Measurements from ENCODE around the gene PRDM16.

PRDM16 gene

DNA sequence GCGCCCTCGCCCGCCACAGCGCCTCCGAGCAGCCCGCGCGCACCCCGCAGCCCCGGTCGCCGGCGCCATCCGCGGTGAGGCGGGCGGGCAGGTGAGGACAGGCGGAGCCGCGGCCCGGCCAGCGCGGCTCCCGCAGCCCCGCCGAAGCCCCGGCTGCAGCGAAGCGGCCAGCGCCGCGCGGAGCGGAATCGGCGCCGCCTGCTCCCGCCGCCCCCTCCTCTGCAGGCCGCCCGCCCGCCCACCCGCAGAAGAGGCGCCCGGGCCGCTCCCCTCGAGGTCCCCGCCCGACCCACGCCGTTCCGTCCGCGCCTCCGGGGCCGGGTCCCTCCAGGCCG is 1.3 kb downstream of the PRDM16 start:
- no peak for DNase-seq

DNA sequence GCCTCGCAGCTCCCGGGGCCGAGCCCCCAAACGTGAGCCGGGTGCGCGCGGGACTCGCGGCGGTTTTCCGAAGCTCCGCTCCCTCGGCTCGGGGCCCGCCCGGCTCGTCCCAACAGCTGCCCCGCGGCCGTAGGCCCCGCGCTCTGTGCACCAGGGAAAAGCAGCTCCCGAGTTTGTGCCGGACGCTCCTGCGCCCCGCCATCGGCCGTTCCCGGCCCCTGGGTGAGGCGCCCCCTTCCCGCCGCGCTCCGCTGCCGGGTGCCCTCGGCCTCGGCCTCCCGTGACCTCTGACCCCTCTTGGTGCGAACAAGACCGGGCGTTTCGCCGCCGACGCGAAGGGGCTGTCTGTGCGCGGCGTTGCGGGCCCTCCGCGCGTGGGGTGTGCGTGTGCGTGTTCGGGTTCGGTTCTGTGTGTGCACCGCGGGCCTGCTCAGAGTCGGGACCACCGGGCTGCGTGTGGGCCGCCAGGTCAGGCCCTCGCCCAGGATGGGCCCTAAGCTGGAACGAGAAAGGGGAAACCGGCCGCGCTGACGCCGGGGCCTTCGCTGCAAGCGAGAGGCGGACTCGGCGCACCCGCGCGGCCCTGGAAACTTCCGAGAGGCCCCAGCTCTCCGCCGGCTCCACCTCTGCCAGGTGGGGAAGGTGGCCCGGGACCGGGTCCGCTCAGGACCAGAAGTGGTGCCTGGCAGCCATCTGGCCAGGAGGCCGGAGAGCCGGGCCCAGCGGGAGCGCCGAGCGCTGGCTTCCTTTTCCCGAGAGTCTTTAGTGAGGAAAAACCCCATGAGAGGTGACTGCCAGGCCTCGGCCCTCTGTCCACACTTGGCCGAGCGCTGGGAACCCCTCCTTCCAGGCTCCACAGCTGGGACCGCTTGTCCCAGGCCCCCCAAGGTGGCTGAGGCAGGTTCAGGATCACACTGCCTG is 1.9 kb downstream of the PRDM16 start:
- no peak for DNase-seq

DNA sequence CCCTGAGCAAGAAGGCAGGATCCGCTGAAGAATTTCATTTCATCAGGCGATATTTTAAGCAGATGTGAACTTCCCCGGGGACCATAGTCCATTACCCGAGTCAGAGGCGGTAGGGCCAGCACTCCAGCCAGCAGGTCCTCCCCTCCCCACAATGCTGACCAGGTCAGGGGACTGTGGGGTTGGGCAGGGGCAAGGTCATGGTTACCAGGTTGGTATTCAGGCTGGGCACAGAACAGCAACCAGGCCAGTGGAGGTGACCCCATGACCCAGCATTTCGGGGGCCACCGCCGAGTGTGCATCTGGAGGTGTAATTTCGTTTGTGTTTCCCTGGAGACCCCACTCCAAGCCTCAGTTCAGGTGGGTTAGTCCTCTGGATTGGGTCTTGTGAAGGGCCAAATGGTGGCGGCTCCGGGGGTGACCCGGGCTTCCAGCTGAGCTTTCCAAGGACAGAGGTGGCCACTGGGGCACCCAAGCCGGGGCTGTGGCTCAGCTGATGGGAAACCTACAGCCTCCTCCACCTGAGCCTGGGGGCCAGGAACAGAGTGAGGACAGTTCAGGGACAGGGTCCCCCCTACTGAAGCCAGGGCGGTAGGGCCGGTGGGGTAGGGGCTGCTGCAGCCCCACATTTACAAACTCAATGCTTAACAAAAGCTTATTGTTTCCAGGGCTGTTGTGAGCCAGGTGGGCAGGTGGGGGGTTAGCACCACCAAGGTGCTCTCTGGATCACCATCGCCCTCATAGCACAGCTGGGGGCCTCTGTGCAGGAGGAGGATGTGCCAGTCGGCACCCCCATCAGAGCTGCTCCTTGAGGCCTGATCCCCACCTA is 2.8 kb downstream of the PRDM16 start:
- DNase-seq, result no peak

DNA sequence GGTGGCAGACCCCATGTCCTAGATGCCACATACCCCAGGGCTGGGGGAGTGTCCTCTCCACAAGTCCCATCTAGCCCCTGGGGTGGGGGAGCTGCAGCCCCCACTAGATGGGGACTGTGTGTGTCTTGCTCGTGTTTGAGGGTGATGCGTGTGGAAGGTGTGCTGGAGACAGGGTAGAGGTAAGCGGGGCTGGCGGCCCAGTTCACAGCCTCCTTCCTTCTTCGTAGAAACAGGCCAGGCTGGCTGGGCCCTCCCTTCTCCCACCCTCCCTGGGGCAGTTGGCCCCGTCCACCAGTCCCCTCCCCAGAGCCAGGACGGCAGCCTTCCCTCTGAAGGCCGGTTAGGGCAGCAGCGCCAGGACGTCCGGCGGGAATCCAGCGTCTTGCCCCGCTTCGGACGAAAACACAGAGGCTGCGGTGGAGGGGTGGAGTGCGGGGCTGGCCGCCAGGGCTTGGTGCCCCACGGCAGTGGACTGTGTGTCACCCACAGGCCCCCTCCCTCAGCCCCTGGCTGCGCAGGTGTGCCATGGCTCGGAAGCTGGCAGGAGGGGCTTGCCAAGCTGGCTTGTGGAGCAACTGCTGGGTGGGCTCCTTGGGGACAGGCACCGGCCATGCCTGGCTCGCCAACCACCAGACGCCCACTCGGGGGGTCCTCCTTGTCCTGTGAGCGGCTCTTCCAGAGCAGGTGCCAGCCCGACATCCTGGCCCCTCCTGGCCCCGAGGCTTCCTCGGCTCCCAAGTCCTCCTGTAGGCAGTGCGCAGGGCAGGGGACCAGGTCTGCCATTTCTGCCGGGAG is 3.6 kb downstream of the PRDM16 start:
- no peak for DNase-seq

DNA sequence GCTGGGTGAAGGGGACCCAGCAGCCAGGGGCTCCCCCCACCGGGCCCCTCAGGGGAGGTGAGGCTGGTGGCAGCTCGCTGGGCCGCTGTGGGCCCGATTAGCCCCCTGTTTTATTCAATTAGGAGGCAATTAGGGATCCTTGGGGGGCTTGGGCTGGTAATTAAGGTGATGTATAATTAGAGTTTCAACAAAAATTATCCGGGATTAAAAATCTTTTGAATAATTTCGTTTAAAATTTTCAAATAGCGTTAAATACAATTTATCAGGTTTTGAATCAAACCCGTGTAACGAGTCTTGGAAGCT is 4.1 kb downstream of the PRDM16 start:
- no peak for DNase-seq

DNA sequence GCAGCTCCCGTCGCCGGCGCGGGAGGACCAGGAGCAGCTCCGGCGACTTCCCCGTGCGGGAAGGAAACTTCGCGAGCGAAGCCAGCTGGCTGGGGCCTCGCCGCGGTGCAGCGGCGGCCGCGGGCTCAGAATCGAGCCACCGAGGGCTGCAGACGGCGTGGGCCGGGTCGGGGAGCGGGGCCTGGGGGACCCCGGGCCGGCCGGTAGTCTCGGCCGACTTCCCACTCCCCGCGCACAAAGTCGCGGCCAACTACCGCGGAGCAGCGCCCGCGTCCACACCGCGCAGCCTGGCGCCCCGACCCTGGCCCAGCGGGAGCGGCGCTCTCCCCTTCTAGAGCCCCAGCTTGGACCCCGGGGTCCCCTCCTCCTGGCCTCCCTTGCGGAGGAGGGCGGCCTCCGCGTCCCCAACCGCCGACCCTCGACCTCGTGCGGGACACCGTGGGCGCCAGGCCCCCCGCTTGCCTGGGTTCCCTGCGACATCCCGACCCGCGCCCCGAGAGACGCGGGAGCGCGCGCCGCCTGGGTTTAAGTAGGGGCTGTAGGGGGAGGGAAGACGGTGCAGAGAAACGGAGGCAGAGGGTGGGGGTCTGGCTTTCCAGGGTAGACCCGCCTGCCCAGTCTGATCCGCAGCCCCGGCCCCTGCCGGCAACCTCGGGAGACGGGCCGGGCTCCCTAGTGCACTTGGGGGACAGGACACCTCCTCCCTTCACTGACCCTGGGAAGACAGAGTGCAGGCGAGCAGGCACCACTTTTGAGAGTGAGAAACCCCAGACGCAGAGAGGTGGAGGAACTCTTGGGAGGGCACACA is 4.7 kb downstream of the PRDM16 start:
- no peak for DNase-seq

DNA sequence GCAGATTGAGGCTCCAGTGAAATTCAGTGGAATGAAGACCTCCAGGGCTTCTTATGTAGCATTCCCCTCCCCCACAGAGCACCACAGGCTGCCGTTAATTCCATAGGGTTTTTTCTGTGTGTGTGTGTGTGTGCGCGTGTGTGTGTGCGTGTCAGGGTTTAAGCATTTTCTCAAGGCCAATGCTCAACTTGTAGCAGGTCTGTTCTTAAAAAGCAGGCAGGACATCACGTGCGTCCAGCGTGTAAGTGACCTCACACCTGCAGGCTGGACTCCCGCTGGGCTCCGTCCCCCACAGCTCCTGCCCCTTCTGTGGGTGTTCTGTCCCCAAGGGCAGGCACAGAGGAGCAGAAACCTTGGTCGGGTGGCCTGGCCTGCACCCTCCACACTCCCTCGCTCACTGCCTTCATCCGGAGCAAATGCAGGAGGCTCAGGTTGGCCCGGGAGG is 5.3 kb downstream of the PRDM16 start:
- DNase-seq, result no peak

DNA sequence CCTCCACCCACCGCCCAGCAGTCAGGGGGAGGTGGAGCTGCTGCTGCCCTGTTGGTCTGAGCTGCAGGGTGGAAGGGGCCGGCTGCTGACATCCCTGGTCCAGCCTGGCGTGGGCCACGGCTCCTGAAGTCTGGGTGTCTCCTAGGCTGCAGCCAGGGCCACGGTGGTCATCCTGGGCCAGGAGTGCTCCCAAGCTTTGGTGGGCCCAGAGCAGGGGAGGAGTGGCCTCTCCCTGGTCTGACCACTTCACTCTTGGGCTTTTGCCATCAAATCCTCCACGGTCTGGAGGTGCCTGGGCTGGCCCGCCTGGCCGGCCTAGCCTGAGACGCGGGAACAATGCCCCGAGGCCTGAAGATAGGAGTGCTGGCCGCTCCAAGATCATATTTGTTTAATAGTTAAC is 5.8 kb downstream of the PRDM16 start:
- DNase-seq, result no peak

DNA sequence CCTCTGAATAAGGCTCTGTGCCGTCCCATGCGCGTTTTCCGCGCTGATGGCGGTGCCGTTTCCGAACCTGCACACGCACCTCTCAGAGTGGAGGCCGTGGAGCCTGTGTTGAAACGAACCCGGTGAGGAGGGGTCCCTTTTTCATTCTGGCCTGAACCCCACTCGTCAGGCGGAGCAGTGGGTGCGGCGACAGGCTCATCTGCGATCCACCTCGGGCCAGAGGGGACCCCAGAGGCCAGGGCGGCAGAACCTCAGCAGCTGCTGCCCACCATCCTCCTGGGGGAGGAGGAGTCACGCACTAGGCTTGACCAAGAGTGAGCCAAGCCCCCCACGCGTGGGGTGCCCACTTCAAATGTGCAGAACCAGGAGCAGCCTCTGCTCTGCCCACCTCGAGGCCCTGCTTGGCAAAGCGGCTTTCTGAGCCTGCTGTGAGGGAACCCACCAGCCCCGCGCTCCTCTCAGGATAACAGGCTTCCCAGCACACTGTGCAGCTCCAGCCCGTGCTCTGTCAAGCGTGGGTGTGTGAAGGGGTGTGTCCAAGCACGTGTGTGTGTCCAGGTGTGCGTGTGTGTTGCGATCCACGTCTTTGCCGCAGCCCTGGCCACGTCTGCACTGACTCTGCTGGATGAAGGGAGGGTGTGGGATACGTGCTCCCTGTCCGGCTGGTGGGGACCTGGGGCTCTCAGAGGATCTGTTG is 6.8 kb downstream of the PRDM16 start:
- DNase-seq, result no peak

DNA sequence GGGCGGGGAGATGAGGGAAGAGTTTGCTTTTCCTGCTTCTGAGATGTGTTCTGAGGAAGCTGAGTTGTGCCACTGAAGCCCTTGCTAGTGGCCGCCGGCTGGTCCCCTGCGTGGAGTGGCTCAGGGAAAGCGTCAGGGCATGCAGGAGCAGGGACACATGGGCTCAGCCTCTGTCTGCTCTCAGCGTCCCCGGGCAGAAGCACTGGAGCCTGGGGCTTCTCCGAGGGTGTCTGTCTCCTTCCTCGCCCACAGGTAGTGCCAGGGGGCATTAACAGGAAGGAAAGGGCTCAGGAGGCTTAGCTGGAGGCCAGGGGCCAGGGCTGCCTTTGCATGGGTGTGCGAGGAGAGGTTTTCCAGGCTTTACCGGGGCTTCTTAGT is 7.3 kb downstream of the PRDM16 start:
- no peak for DNase-seq

DNA sequence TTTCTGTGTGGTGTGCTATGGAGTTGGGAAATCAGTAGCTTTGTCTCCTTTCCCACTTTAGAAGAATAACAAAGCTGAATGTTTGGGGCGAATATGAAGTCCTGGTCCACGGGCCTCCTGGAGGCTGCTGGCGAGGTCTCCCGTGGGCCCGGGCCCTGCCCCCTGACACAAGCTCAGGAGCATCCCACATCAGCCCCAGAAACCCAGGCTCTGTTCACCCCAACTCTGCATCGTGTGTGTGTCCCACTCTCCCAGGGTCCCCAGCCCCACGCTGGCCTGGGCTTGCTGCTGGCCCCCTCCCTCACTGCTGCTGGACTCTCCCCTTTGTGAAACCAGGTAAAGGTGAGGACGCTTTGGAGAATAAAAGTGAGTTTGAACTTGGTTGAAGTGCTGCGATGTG is 8.1 kb downstream of the PRDM16 start:
- no peak for DNase-seq

DNA sequence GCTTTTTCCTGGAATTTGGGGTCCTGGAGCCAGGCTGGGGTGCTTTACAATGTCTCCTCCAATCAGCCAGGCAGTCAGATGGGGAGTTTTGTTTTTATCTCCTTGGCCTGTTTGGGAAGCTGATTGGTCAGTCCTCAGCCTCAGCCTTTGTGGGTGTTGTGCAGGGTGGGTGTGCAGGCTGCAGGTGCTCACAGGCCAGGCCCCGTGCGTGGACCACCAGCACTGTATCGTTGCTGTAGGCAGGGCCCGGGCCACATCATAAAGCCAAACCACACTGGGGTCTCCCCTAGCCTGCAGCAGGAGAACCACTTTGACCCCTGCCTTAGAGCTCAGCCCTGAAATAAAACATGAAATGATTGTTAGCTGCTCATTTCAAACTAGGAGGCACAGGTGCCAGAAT is 8.6 kb downstream of the PRDM16 start:
- DNase-seq, result no peak

DNA sequence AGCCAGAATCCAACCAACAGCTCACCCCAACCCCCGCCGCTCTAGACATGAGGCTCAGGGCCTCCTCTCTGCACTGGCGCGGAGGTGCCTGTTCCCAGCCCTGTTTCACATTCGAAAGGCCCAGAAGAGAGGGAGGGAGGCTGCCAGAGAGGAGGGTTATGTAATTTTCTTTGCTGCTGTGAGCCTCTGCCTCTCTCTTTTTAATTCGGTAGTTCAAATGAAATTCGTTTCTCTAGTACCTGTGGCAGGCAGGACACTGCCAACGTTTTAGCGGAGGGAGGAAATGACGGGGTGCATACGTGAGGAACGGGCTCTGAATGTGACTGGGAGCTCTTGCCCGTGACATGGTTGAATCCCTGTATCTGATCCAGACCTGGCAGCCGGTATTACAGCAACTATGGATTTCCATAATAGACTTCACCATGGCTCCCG is 9.4 kb downstream of the PRDM16 start:
- no peak for DNase-seq

DNA sequence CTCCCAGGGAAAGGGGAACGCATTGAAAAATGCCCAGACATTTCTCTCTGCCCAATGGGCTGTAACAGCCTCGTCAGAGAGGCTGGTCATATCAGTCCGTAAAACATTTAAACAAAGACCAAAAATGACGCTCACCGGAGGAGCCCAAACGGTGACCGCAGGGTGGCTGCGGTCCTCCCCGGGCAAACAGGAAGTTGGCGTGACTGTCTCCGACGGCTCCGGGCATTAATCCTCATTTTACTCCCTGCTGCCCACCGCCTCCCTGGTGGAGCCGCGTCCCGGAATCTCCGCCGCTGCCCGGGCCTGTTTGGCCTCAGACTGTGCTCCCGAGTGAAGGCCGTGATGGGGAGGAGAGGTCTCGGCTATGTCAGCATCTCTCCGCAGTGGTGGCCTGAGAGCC is 9.9 kb downstream of the PRDM16 start:
- no peak for DNase-seq

DNA sequence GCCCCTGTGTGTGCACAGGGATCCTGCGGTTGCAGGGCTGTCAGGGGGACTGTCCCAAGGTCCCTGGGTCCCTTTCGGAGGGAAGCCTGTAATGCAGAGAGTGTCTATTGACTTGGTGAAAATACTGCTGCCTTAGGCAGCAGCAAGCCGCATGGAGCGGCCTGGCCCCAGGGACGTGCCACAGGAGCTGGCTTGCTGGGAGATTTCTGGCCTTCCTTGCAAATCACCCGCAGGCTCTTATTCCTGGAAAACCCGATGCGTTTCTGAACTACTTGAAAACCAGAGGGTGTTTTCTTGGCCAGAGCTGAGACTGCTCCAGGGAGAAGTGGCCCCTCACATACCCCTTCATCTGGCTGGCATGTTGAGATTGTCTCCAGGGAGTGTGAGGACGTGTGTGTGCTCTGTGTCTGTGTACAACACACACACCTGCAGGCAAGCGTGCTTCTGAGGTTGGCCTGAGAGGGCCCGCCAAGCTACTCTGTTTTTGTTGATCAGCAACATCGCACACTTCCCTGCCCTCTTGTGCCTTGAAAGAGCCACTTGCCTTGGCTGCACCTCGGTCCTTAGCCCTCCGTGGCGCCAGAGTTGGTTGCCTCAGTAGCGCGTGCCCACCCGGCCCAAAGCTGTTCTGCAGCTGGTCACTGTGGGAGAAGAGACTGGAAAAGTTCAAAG is 10.5 kb downstream of the PRDM16 start:
- no peak for DNase-seq

DNA sequence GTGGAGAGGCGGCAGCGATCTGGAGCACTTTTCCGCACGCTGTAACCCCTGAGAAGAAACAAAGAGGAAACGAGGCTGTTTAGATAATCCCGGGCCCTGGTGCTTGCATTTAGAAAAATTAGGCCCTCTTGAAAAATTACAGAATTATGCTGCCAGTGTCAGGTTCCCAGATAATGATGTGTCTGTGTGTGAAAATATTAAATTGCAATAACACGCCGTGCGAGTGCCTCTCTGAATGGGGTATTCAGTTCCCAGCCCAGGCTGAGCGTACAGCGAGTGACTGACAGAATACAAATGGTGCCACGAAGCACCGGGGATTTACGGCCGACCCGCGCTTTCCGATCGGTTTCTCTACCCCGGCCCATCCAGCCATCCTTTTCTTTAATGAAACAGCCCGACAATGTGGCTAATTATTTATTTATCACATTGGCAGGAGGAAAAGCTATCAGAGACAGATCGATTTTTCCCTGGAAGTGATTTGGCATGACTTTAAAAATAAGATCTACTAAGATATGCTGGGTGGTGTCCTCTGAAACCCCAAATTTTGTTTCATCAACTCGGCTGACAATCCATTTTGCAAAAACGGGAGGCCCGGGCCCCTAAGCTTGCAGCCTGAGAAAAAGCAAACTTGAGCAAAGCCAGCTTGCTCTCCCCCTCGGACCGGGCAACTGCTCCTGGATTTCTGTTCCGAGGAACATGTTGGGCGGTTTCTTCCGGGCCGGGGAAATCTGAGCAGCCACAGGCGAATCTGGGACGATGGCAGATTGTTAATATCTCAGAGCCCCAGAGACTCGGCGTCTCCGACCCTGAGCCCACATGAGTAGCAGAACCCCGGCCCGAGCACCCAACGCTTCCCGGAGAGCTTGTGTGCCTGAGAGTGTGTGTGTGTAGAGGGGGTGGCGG is 11.3 kb downstream of the PRDM16 start:
- DNase-seq, result no peak

DNA sequence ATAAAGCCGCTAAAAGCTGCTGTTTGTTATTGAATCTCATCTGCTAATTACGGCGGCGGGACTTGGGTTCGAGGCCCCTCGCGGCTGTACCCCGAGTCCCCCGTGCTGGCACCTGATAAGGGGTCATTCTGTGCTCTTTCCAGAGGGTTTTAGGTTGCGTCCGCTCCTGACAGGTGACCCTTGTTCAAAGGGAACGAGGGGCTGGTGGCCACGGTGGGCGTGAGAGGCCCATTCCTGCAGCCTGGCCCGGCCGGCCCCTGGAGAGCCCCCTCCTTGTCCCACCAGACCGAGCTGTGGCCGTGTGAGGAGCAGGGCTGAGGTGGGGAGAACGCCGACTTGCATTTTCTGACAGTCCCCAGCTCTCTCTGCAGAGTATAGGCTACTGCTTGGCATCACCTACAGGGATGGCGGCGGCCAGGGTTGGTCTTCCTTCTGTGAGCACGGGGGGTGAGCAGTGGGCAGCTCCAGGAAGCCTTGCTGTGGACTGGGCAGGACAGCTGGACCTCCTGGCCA is 12.2 kb downstream of the PRDM16 start:
- no peak for DNase-seq

DNA sequence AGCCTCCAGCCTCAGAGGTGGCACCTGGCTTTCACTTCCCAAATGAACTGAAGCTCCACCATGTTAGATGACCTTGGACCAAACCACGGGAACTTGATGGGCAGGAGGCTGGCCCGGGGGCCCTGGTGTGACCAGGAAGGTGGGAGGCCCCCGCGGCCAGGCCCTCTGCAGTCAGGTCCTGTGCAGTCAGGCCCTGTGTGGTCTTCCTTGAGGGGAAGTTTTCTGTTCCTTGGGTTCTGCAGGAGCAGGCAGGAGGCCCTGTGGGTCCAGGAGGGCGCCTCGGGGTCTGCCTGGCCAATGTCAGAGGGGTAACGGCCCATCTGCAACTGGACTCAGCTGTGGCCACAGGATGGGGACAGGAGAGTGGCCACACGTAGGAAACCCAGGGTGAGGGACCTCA is 13.0 kb downstream of the PRDM16 start:
- no peak for DNase-seq

DNA sequence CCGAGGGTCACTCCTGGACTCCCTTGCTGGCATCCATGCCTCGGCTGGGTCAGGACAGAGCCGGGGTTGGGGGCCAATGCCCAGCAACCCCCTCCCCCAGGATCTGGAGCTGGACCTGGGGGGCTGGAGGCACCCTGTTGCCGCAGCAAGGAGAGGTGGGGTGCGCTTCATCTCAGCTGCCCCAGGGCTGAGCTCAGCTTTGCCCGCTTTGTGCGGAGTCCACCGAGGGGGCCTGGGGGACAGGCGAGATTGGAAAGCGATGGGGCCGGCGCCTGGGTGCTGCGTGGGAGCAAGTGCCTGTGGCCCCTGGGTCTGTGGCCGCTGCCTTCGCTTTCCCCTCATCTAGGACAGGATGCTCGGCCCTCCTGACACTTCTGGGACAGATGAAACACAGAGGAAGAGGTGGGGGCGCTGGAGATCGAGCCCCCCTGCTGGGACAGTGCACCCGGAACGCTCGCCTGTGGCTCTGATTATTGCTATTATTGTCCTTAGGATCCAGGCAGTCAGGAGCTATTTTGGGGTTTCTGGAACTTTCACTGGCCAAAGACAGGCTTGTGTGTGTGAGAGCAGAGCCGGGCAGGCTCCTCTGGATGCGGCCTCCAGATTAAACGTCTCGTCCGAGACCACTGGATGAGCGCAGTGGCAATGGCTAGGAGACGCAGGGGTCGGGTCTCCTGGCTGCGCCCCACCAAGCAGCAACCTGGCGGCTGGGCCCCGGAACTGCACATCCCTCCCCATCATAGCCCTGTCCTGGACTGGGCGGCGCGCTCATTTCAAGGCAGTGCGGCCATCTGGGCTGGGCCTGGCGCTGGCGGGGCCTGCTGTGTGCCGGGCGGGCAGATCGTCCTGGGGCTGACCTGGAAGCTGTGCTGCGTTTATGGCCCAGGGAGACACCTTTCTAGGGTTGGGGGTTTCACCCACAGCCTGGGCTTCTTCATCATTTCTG is 13.8 kb downstream of the PRDM16 start:
- DNase-seq, result no peak

Data from fibroblast of skin of back (primary cell).